HG02938 (cell line): ENCODE data around the gene GPR146.

Experiments
- ATAC-seq: cut with Tn5 transposase; IDR thresholded peaks from one replicate; pipeline ENCODE4 v1.9.1; 2021; ENCODE audit warnings: mild to moderate bottlenecking, moderate library complexity; ENCODE audit not compliant: unreplicated experiment

GPR146 gene

DNA sequence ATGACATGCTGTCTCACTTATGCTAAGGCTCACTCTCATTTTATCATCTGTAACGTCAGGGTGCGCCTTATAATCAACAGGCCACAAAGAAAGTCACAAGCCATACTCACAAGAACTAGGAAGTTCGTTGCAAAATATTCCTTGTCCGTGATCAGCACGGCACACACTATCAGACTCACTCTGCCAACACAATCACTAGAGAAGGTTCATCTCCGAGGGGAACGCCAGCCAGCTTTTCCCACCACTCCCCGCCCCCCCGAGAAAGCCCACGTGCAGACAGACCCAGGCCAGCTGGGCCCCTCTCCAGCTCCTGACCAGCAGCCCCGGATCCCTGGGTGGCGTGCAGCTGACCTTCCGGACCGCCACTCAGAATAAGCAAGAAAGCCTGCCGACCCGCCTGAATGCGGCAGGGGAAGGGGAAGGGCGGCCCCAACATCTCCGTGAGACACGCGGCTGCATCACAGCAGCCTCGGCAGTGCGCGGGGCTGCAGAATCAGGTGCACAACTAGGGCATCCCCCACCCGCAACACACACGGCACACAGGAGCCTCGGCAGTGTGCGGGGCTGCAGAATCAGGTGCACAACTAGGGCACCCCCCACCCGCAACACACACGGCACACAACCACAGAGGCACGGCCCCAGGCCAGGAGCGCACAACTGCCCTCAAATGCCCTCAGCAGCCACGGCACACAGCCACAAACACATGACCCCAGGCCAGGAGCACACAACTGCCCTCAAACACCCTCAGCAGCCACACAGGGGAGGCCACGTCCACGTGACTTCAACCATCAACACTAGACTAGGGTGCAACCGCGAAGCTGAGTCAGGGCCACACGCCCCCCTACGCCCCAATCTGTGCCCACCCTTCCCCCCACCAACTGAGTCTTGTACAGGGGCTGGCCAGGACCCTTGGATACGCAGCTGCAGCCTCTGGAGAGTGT, 2.5 kb upstream of the GPR146 start:
- ATAC-seq: no peak

DNA sequence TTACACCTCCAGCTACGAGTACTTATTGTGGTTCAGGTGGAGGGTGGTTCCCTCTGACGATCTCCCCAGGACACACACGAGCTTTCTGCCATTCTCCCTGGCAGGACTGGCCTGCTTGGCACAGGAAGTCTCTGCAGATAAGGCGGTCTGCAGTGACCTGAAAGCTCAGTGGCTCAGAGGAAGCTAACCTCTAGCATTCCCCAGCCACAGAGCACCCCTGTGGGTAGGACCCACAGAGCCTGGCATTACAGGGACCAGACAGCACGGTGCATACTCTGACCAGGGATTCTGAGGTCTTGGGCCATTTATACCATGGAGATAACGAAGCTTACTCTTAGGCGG, 1.9 kb upstream of the GPR146 start:
- no peak for ATAC-seq

- ATAC-seq: no peak
These were observed 676 bp upstream of the GPR146 start for GRCh38 chr7:1043552-1044188.

GRCh38 chr7:1045069-1046063, 1.0 kb downstream of the GPR146 start:
- ATAC-seq: no peak

GRCh38 chr7:1046722-1047679, 2.7 kb downstream of the GPR146 start:
- ATAC-seq: no peak

DNA sequence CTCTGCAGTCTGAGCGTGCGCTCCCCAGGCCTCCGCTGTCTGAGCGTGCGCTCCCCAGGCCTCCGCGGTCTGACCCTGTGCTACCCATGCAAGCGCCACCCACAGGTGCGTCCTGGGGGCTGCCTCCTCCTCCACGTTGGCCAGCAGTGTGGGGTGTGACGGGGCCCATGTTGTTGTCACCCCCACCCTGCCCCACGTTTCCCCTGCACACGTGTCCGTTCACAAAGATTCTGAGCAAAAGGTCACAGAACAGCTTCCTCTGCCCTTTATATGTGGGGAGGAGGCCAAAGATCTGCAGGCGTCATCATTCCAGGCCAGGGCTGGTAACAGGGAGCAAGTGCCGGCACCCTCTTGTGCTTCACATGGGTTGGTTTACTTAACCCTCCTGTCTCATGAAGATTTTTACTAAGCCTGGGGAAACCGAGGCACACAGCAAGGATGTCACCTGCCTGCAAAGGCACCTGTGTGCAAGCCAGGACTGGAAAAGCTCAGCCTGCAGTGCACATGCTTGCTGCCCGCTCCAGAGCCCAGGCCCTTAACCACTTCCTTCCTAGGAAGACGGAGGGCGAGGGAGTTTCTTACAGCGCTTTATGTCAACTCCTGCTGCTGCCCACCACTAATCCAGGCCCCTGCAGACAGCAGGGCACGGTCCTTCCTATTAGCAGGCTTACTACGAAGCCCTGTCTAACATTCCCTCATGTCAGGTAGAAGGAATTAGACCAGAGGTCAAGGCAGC, 4.8 kb downstream of the GPR146 start:
- no peak for ATAC-seq

- no peak for ATAC-seq
These were observed 5.5 kb downstream of the GPR146 start for GRCh38 chr7:1049801-1050200.

- ATAC-seq: no peak
These were observed 6.0 kb downstream of the GPR146 start for GRCh38 chr7:1050254-1050906.

DNA sequence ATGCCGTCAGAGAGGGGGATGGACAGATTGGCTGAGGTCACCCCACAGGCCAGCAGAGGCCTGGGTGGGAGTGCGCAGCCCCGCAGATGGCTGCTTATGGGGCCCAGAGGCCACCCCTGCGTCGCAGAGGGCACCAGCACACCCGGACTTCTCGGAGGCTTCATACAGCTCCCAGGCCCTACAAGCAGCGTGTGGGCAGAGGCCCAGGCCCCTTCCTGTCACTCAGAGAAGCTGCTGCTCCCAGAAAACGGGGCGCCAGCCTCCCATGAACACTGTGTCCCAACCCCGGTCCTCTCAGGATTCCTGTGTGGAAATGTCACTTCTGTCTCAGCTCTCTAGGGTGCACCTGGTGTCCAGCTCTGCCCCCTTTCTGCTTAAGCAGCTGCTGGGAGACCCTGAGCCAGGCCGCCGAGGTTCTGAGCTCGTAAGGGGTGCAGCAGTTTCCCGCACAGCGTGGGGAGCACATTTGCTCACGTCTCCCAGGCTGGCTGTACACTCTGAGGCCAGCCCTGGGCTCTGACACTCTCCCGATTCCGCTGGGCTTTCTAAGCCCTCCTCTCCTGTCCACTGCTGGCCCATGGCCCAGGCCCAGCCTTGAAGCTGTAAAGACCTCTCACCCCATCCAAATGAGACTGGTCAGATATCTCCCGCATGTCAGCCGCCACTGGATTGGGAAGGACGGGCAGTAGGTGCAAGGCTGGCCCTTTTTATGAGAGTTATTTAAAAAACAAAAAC, 6.8 kb downstream of the GPR146 start:
- no peak for ATAC-seq

DNA sequence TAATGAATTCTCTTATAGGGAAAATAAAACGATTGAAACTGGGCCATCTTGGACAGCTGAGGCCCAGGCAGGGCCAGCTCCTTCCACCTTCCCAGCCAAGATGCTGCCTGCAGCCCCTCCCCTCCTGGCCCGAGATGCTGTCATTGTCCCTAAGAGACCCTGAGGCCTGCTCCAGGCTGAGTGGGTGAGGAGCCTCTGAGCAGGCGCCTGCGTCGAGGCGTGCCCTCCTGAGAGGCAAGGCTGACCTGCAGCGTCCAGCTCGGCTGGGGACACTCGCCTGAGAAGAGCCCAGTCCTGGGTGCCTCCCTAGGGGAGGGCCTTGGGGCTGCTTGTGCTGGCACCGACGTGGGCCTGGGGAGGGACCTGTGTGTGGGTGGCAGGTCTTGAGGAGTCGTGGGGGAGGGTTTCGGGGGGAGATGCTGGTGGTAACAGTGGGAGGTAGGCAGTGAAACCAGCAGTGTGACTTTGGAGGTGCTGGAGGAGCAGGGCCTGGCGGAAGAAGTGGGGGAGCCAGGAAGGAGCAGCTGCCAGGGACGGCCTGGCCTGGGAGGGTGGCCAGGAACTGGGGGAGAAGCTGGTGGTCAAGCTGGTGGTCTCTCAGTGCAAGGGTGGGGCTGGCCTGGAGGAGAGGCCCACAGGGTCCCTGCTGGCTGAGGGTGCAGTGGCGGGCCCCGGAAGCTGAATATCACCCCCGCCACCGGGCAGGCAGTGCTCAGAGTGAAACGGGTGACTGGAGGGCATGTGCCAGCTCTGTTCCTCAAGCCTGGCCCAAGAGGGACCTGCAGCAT, 7.9 kb downstream of the GPR146 start:
- ATAC-seq: no peak

GRCh38 chr7:1053002-1053411, 8.7 kb downstream of the GPR146 start:
- no peak for ATAC-seq

- no peak for ATAC-seq
These were observed 9.5 kb downstream of the GPR146 start for GRCh38 chr7:1053816-1054370.

- no peak for ATAC-seq
These were observed 10.1 kb downstream of the GPR146 start for GRCh38 chr7:1054438-1054837.

GRCh38 chr7:1054861-1055450, 10.6 kb downstream of the GPR146 start:
- ATAC-seq: no peak

GRCh38 chr7:1055491-1055955, 11.2 kb downstream of the GPR146 start:
- ATAC-seq: no peak

DNA sequence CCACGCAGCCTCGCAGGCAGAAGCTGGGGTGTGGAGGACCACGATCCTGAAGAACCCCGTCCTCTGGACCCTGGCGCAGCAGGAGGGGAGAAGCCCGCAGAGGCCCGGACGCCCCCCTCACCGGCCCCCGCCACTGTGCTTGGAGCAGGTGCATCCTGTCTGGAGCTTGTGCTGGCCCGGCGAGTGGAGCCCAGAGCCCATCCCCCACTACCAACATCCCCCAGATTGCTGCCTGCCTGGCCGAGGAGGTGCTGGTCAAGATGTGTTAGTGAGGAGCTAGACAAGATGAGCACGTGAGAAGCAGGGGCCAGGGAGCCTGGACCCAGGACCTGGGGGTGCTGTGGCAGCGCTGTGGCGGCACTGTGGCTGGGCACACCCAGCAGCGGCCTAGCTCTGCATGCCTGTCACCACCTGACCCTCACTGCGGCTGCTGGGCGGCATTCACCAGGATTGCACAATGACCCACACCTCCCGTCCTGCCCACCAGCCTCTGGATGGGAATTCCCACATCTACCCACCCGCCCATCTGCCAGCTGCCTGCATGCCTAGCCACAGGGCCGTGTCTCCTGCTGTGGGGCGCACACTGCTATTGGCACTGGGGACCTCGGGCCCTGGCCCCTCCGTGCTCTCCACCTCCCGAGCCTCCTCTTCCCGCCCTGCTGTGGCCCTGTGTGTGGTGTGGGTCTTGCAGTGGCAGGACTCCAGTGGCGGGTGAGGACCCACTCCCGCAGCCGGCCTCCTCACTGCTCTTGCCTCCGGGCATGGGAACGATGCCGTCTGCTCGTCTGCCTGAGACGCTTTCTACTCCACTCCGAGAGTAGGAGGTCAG, 11.8 kb downstream of the GPR146 start:
- no peak for ATAC-seq
